ENCODE measurements around the gene WDR70.

- TF ChIP-seq CTCF (IDR thresholded peaks at IDR 0.05) (no peak), POLR2A (IDR thresholded peaks at IDR 0.05) (no peak)
Measured at GRCh38 chr5:37767961-37768360, 388.8 kb downstream of the WDR70 start.

Data from uterus (tissue), 2 donors.